ENCODE results near the gene KLK1.

DNA sequence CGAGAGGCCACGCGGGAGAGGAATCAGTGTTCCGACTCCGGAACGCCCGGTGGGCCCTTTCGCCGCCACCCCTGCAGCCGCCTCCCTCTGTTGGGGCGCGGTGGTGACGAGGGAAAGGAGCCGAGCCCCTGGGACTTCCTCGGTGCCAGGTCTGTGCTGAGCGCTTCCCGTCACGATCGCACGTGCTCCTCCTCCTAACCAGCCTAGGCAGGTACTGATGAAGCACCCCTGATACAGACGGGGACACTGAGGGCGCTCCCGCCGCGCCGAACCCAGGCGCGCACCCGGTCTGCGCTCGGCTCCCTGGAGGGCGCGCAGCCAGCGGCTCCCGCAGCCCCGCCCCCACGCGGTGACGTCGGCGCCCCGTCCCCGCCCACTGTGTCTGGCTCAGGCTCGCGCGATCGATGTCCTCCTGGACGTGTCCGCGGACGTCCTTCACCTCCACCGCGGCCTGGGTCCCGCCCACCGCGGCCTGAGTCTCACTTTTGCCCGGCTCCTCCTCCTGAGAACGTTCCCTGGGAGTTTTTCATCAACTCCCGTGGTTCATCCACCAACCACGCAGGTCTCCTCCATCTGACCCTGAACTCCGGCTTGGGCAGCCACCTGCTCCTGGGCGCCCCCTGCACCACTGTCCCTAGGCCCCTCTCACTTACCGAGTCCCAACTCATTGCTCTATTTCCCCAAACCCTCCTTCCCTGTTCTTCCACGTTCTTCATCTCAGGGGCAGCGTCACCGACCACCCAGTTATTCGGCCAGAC, 12.4 kb upstream of the KLK1 start:
- TF ChIP-seq EGR1 (IDR thresholded peaks at IDR 0.05; ENCODE audit: borderline replicate concordance in 1 of 2, low read depth in 2 of 2, low read length in 2 of 2) (peak in 1 of 2 experiments; percentile 56; a peak in 1 of 3 replicates), SP1 (IDR thresholded peaks at IDR 0.05; ENCODE audit: low read depth, low read length) (no peak), TBL1XR1 (IDR thresholded peaks at IDR 0.05; ENCODE audit: low read depth, low read length) (no peak), SMAD1 (IDR thresholded peaks at IDR 0.05; ENCODE audit: low read depth, partially characterized antibody) (no peak), ZNF274 (IDR thresholded peaks at IDR 0.05; ENCODE audit: insufficient read depth, insufficient read length) (no peak), DPF2 (IDR thresholded peaks at IDR 0.05) (peak; percentile 59; the same call in 1 of the 2 replicates), GABPA (IDR thresholded peaks at IDR 0.05; ENCODE audit: low read depth) (no peak), RELA (IDR thresholded peaks at IDR 0.05; ENCODE audit: borderline replicate concordance, partially characterized antibody) (no peak), BACH1 (IDR thresholded peaks at IDR 0.05; ENCODE audit: borderline replicate concordance) (peak; percentile 75; the same call in 1 of the 2 replicates), POLR2A (IDR thresholded peaks at IDR 0.05; ENCODE audit: low read depth, low read length) (peak; percentile 89), EP300 (IDR thresholded peaks at IDR 0.05; ENCODE audit: borderline replicate concordance in 1 of 2, control insufficient read depth in 1 of 2, low read depth in 2 of 2, low read length in 2 of 2) (no peak), USF1 (IDR thresholded peaks at IDR 0.05; ENCODE audit: borderline replicate concordance, extremely low read length, insufficient read depth, low read depth, low read length) (no peak)
- TF ChIP-seq, protein P1, sequence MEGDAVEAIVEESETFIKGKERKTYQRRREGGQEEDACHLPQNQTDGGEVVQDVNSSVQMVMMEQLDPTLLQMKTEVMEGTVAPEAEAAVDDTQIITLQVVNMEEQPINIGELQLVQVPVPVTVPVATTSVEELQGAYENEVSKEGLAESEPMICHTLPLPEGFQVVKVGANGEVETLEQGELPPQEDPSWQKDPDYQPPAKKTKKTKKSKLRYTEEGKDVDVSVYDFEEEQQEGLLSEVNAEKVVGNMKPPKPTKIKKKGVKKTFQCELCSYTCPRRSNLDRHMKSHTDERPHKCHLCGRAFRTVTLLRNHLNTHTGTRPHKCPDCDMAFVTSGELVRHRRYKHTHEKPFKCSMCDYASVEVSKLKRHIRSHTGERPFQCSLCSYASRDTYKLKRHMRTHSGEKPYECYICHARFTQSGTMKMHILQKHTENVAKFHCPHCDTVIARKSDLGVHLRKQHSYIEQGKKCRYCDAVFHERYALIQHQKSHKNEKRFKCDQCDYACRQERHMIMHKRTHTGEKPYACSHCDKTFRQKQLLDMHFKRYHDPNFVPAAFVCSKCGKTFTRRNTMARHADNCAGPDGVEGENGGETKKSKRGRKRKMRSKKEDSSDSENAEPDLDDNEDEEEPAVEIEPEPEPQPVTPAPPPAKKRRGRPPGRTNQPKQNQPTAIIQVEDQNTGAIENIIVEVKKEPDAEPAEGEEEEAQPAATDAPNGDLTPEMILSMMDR (IDR thresholded peaks at IDR 0.05 in 2 of 3, conservative IDR thresholded peaks at IDR 0.05 in 1 of 3; ENCODE audit: control insufficient read depth in 2 of 3, extremely low read depth in 1 of 3, insufficient read depth in 1 of 3, low read depth in 3 of 3, low read length in 3 of 3), result no peak
- TF ChIP-seq, protein P2, sequence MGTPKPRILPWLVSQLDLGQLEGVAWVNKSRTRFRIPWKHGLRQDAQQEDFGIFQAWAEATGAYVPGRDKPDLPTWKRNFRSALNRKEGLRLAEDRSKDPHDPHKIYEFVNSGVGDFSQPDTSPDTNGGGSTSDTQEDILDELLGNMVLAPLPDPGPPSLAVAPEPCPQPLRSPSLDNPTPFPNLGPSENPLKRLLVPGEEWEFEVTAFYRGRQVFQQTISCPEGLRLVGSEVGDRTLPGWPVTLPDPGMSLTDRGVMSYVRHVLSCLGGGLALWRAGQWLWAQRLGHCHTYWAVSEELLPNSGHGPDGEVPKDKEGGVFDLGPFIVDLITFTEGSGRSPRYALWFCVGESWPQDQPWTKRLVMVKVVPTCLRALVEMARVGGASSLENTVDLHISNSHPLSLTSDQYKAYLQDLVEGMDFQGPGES (IDR thresholded peaks at IDR 0.05), result no peak
